ENCODE data around the gene C4BPA. TPM values are rescaled to one million over a fixed set of nuclear protein-coding genes. Genes with fewer than 3 reads are reported as not detected.

C4BPA gene
- total RNA-seq, 1 donor from 2014 or later: not detected

DNA sequence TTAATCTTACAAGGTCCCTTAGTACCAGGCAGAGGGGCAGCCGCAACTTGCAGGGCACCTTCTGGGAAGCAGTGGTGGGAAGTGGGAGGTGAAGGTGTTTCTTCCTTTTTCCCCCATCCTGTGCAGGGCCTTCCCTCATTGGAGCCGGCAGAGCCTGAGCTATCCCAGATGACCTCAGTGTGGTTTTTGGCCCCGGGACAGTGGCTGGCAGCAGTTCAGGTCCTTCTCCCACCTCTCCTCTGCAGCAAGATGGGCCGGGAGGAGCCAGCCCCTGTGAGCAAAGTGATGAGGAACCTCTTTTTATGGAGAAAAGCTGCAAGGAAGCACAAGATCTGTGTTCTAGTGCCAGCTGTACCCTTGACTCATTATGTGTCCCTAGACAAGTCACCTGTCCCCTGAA is 44.2 kb upstream of the C4BPA start:
- FAIRE-seq (no peak), DNase-seq (ENCODE audit: low read depth) (no peak)
- no peak overlapping the region for H2AFZ ChIP-seq (ENCODE audit: low read depth, low read length)
- H3K9me3 ChIP-seq (ENCODE audit: insufficient read depth, low read depth, low read length): no peaks in the 10 kb centered on the region
- H3K79me2 ChIP-seq (ENCODE audit: insufficient read depth, low read length): no peaks in the 10 kb centered on the region
- H3K9me3 Mint-ChIP-seq (ENCODE audit: unreplicated experiment): no peaks in the 10 kb centered on the region
- H3K27ac Mint-ChIP-seq (ENCODE audit: unreplicated experiment): no peak overlapping the region
- no peaks in the 10 kb centered on the region for H3K27me3 Mint-ChIP-seq (ENCODE audit: low read depth, unreplicated experiment)
- H4K20me1 ChIP-seq (ENCODE audit: insufficient read depth, low read length): no peaks in the 10 kb centered on the region
- no peaks in the 10 kb centered on the region for H3K27me3 ChIP-seq (ENCODE audit: insufficient read depth, low read length)
- H3K4me2 ChIP-seq (ENCODE audit: low read length): no peak overlapping the region
- TF ChIP-seq, protein P1, sequence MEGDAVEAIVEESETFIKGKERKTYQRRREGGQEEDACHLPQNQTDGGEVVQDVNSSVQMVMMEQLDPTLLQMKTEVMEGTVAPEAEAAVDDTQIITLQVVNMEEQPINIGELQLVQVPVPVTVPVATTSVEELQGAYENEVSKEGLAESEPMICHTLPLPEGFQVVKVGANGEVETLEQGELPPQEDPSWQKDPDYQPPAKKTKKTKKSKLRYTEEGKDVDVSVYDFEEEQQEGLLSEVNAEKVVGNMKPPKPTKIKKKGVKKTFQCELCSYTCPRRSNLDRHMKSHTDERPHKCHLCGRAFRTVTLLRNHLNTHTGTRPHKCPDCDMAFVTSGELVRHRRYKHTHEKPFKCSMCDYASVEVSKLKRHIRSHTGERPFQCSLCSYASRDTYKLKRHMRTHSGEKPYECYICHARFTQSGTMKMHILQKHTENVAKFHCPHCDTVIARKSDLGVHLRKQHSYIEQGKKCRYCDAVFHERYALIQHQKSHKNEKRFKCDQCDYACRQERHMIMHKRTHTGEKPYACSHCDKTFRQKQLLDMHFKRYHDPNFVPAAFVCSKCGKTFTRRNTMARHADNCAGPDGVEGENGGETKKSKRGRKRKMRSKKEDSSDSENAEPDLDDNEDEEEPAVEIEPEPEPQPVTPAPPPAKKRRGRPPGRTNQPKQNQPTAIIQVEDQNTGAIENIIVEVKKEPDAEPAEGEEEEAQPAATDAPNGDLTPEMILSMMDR (IDR thresholded peaks at IDR 0.05; ENCODE audit: insufficient read depth, low read depth, low read length): no peak
- no peak for TF ChIP-seq EZH2 (IDR thresholded peaks at IDR 0.05; ENCODE audit: insufficient read depth, low read length)
- no peaks in the 10 kb centered on the region for H3K4me1 Mint-ChIP-seq (ENCODE audit: low read depth, unreplicated experiment)
- H3K4me3 ChIP-seq (ENCODE audit: insufficient read depth, low read depth, low read length): no peak overlapping the region
- H3K36me3 ChIP-seq (ENCODE audit: insufficient read depth, low read length): no peaks in the 10 kb centered on the region
- H3K36me3 Mint-ChIP-seq (ENCODE audit: low read depth, unreplicated experiment): peaks cover 20% of the 10 kb centered on the region
- no peak overlapping the region for H3K27ac ChIP-seq (ENCODE audit: low read depth, low read length)
- H3K9ac ChIP-seq (ENCODE audit: low read length): no peak overlapping the region
- no peak overlapping the region for H3K4me3 Mint-ChIP-seq (ENCODE audit: unreplicated experiment)
- H3K4me1 ChIP-seq (ENCODE audit: insufficient read depth, low read length): no peaks in the 10 kb centered on the region

DNA sequence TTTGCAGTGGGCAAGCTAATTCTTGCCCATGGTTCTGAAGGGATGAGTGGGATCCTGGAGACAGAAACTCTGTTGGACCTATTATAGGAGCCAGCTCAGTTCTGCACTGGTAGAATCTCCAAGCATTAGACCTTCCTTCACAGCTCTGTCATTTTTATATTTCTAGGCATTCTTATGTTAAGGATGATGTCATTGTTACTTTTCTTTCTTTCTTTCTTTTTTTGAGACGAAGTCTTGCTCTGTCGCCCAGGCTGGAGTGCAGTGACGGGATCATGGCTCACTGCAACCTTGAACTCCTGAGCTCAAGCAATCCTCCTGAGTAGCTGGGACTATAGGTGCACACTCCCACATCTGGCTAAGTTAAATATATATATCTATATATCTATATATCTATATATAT is 43.4 kb upstream of the C4BPA start:
- Histone ChIP-seq H3K4me1 (ENCODE audit: insufficient read depth, low read length) (no peaks in the 10 kb centered on the region), H2AFZ (ENCODE audit: low read depth, low read length) (no peak overlapping the region), H4K20me1 (ENCODE audit: insufficient read depth, low read length) (no peaks in the 10 kb centered on the region), H3K9me3 (ENCODE audit: insufficient read depth, low read depth, low read length) (no peaks in the 10 kb centered on the region), H3K4me3 (ENCODE audit: insufficient read depth, low read depth, low read length) (no peak overlapping the region), H3K36me3 (ENCODE audit: insufficient read depth, low read length) (no peaks in the 10 kb centered on the region), H3K27ac (ENCODE audit: low read depth, low read length) (no peak overlapping the region), H3K79me2 (ENCODE audit: insufficient read depth, low read length) (no peaks in the 10 kb centered on the region), H3K4me2 (ENCODE audit: low read length) (no peak overlapping the region), H3K9ac (ENCODE audit: low read length) (no peak overlapping the region), H3K27me3 (ENCODE audit: insufficient read depth, low read length) (no peaks in the 10 kb centered on the region)
- TF ChIP-seq, protein P1 (IDR thresholded peaks at IDR 0.05; ENCODE audit: insufficient read depth, low read depth, low read length): no peak
- TF ChIP-seq EZH2 (IDR thresholded peaks at IDR 0.05; ENCODE audit: insufficient read depth, low read length): no peak
- no peak overlapping the region for H3K27ac Mint-ChIP-seq (ENCODE audit: unreplicated experiment)
- H3K4me3 Mint-ChIP-seq (ENCODE audit: unreplicated experiment): no peak overlapping the region
- DNase-seq (ENCODE audit: low read depth) (no peak), FAIRE-seq (no peak)
- H3K4me1 Mint-ChIP-seq (ENCODE audit: low read depth, unreplicated experiment): no peaks in the 10 kb centered on the region
- peaks cover 22% of the 10 kb centered on the region for H3K36me3 Mint-ChIP-seq (ENCODE audit: low read depth, unreplicated experiment)
- H3K9me3 Mint-ChIP-seq (ENCODE audit: unreplicated experiment): no peaks in the 10 kb centered on the region
- no peaks in the 10 kb centered on the region for H3K27me3 Mint-ChIP-seq (ENCODE audit: low read depth, unreplicated experiment)

DNA sequence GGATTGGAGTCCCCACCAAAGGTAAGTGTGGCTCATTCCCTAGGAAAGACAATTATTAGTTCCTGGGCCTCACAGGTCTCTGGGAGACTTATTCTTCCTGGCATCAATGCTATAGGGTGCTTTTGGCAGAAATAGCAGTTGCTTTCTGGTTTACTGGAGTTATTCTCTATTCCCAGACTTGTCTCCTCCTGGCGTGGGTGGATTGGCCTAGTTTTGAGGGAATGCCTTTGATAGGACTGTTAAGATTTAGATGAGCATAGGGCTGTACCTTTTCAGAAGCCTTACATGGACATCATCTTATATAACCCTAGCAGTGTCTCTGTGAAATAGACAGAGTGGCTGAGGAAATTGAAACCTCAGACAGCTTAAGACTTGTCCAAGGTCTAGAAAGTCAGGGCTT is 42.0 kb upstream of the C4BPA start:
- H3K36me3 ChIP-seq (ENCODE audit: insufficient read depth, low read length): no peaks in the 10 kb centered on the region
- no peaks in the 10 kb centered on the region for H3K79me2 ChIP-seq (ENCODE audit: insufficient read depth, low read length)
- no peak overlapping the region for H3K9ac ChIP-seq (ENCODE audit: low read length)
- H3K4me1 ChIP-seq (ENCODE audit: insufficient read depth, low read length): no peaks in the 10 kb centered on the region
- H3K4me1 Mint-ChIP-seq (ENCODE audit: low read depth, unreplicated experiment): no peaks in the 10 kb centered on the region
- H3K4me2 ChIP-seq (ENCODE audit: low read length): no peak overlapping the region
- H3K9me3 Mint-ChIP-seq (ENCODE audit: unreplicated experiment): no peaks in the 10 kb centered on the region
- H3K27me3 ChIP-seq (ENCODE audit: insufficient read depth, low read length): no peaks in the 10 kb centered on the region
- no peak overlapping the region for H3K4me3 ChIP-seq (ENCODE audit: insufficient read depth, low read depth, low read length)
- no peak overlapping the region for H2AFZ ChIP-seq (ENCODE audit: low read depth, low read length)
- no peaks in the 10 kb centered on the region for H4K20me1 ChIP-seq (ENCODE audit: insufficient read depth, low read length)
- H3K4me3 Mint-ChIP-seq (ENCODE audit: unreplicated experiment): no peak overlapping the region
- FAIRE-seq (no peak), DNase-seq (ENCODE audit: low read depth) (no peak)
- no peak overlapping the region for H3K27ac ChIP-seq (ENCODE audit: low read depth, low read length)
- H3K27ac Mint-ChIP-seq (ENCODE audit: unreplicated experiment): no peak overlapping the region
- peaks cover 24% of the 10 kb centered on the region for H3K36me3 Mint-ChIP-seq (ENCODE audit: low read depth, unreplicated experiment)
- TF ChIP-seq, protein P1 (IDR thresholded peaks at IDR 0.05; ENCODE audit: insufficient read depth, low read depth, low read length): no peak
- TF ChIP-seq EZH2 (IDR thresholded peaks at IDR 0.05; ENCODE audit: insufficient read depth, low read length): no peak
- H3K27me3 Mint-ChIP-seq (ENCODE audit: low read depth, unreplicated experiment): no peaks in the 10 kb centered on the region
- H3K9me3 ChIP-seq (ENCODE audit: insufficient read depth, low read depth, low read length): no peaks in the 10 kb centered on the region

All from astrocyte (in vitro differentiated cells and primary cell).